Sigmoid colon (tissue), 7 donors: ENCODE results near the gene RPS6KL1. TPM values are rescaled to one million over a fixed set of nuclear protein-coding genes. Genes with fewer than 3 reads are reported as not detected.

Experiments used
- DNase-seq: peaks from one replicate; pipeline ENCODE4 v3.0.0-alpha.2; 2019
- H3K27ac ChIP-seq, 4 donors: fragments of 200-600 bp; sonication (generic); one replicate each; pipeline ENCODE4 v1.5.1; 2016 to 2019; ENCODE audit warnings: mild to moderate bottlenecking in 1 of 4
- H3K27me3 ChIP-seq, 3 donors: fragments of 200-600 bp; sonication (generic); one replicate each; pipeline ENCODE4 v1.5.1; 2019; ENCODE audit warnings: mild to moderate bottlenecking in 1 of 3
- H3K36me3 ChIP-seq, 4 donors: fragments of 200-600 bp; sonication (generic); one replicate each; pipeline ENCODE4 v1.5.1; 2016 to 2019
- H3K4me1 ChIP-seq, 4 donors: fragments of 200-600 bp; sonication (generic); one replicate each; pipeline ENCODE4 v1.5.1; 2017 to 2019
- H3K4me3 ChIP-seq, 4 donors: fragments of 200-600 bp; sonication (generic); one replicate each; pipeline ENCODE4 v1.5.1; 2017 to 2019; ENCODE audit warnings: mild to moderate bottlenecking in 2 of 4, moderate library complexity in 1 of 4
- H3K9me3 ChIP-seq, 4 donors: fragments of 200-600 bp in 3 of 4; sonication (generic) in 3 of 4; one replicate each; pipeline versions ENCODE4 v1.5.1 to v1.6.1; 2013 to 2019
- EP300 ChIP-seq, 4 donors: sonication (generic); formaldehyde crosslinking; IDR thresholded peaks; one replicate each; pipeline ENCODE4 v1.6.1; 2017; ENCODE audit warnings: antibody characterized with exemption in 4 of 4
- POLR2A ChIP-seq, 2 donors: fragments of 450-650 bp; IDR thresholded peaks; one replicate each; pipeline ENCODE4 v1.6.1; 2016; ENCODE audit warnings: antibody characterized with exemption in 2 of 2, mild to moderate bottlenecking in 2 of 2, moderate library complexity in 2 of 2
- POLR2AphosphoS5 ChIP-seq, 4 donors: sonication (generic); formaldehyde crosslinking; IDR thresholded peaks; one replicate each; pipeline ENCODE4 v1.6.1; 2017; ENCODE audit warnings: antibody characterized with exemption in 4 of 4
- WGBS, 2 donors: extraction: QIAGEN DNeasy Blood & Tissue Kit; methylation state at CpG; one replicate each; pipeline ENCODE4 v1.1.7; 2013; 5-methylcytosine and 5-hydroxymethylcytosine counted together
- intact Hi-C: fragments of 100-400 bp; cut with DNase I; formaldehyde crosslinking; loops from one replicate; pipeline ENCODE4 v1.15.1; 2023
- polyA plus RNA-seq, 3 donors: library from polyadenylated mRNA; stranded (reverse); fragments of 200-250 nt; gene quantifications; one replicate each; pipeline ENCODE4 v1.2.3, GENCODE V29; 2013
- total RNA-seq, 4 donors: library from RNA; depleted of rRNA; stranded (reverse); fragments of >200 nt; gene quantifications; one replicate each; pipeline ENCODE4 v1.1.0, GENCODE V29; 2016
- TF ChIP-seq, protein P1 (sequence below), 4 experiments: fragments of 450-650 bp in 3 of 4; fragments of 200-600 bp in 1 of 4; IDR thresholded peaks; one replicate each; pipeline ENCODE4 v1.5.1; 2016 to 2019; ENCODE audit warnings: antibody characterized with exemption in 4 of 4, mild to moderate bottlenecking in 3 of 4, moderate library complexity in 2 of 4
- donor health status: healthy with polysubstance abuse.
- donor health status: Bipolar disorder and iron deficiency.
- donor health status: healthy.

The RPS6KL1 gene
- total and polyA plus RNA-seq, 7 donors, result 1.8 to 11.1 (median 4.6) TPM

DNA sequence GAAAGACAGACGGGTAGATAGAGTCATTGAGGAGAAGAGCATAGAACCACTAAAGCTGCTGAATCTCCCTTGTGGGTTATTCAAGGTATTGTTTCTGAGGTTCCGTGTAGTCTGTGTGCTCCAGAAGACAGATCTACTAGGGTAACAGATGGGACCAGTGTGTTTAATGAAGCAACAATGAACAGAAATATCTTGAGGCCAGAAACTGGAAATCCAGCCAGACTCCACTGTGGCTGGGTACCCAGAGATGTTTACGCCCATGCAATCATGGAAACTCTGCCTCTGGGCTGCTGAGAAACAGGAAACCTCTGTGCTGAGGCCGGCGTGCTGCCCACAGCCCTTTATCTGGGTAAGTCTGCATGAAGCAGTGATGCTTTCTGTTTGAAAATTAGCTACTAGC is 55.4 kb downstream of the RPS6KL1 start:
- H3K36me3 ChIP-seq, result no peaks in the 10 kb centered on the region
- no peaks in the 10 kb centered on the region for H3K9me3 ChIP-seq
- H3K27ac ChIP-seq, result peak overlapping the region in 1 of 4 donors; percentile 23
- H3K27me3 ChIP-seq, result no peaks in the 10 kb centered on the region
- intact Hi-C loops, result no loop called here
- no peak overlapping the region for H3K4me3 ChIP-seq
- no peaks in the 10 kb centered on the region for H3K4me1 ChIP-seq
- WGBS, 2 donors, result 35 to 60% methylated on average over 5 of the region's 5 CpGs
- TF ChIP-seq, protein P1, sequence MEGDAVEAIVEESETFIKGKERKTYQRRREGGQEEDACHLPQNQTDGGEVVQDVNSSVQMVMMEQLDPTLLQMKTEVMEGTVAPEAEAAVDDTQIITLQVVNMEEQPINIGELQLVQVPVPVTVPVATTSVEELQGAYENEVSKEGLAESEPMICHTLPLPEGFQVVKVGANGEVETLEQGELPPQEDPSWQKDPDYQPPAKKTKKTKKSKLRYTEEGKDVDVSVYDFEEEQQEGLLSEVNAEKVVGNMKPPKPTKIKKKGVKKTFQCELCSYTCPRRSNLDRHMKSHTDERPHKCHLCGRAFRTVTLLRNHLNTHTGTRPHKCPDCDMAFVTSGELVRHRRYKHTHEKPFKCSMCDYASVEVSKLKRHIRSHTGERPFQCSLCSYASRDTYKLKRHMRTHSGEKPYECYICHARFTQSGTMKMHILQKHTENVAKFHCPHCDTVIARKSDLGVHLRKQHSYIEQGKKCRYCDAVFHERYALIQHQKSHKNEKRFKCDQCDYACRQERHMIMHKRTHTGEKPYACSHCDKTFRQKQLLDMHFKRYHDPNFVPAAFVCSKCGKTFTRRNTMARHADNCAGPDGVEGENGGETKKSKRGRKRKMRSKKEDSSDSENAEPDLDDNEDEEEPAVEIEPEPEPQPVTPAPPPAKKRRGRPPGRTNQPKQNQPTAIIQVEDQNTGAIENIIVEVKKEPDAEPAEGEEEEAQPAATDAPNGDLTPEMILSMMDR (IDR thresholded peaks at IDR 0.05), result no peak
- TF ChIP-seq EP300 (IDR thresholded peaks at IDR 0.05) (no peak), POLR2AphosphoS5 (IDR thresholded peaks at IDR 0.05) (peak in 1 of 4 donors; percentile 7)
- DNase-seq, result peak; percentile 71

- H3K27ac ChIP-seq, result peak overlapping the region in 2 of 4 donors; percentile 8 to 23
- intact Hi-C loops, result no loop called here
These were observed 56.2 kb downstream of the RPS6KL1 start for GRCh38 chr14:74866708-74867389.

DNA sequence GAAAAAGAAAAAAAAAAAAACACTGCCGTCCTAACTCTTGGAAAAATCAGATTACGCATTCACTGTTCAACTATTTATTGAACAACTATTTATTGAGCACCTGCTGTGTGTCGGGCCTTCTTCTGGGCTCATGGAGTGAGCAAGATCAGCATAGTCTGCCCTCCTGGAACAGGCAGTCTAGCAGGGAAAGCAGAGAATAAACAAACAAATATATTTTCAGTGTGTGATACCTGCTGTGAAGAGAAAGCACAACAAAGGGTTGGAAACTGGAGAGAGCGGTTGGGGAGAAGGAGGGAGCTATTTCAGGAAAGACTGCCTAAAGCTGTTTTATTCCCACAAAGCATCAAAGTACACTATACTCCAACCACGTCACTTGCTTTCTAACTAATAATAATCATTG is 57.9 kb downstream of the RPS6KL1 start:
- intact Hi-C loops, result no loop called here
- H3K27ac ChIP-seq, result no peak overlapping the region
- no peaks in the 10 kb centered on the region for H3K36me3 ChIP-seq
- WGBS, 2 donors, result 90 to 92% methylated on average over 5 of the region's 5 CpGs
- DNase-seq, result no peak
- peaks cover 0 to 10% (median 7%) of the 10 kb centered on the region in 4 donors for H3K4me1 ChIP-seq
- H3K9me3 ChIP-seq, result no peaks in the 10 kb centered on the region
- H3K27me3 ChIP-seq, result no peaks in the 10 kb centered on the region
- TF ChIP-seq, protein P1 (IDR thresholded peaks at IDR 0.05), result no peak
- TF ChIP-seq EP300 (IDR thresholded peaks at IDR 0.05) (no peak), POLR2AphosphoS5 (IDR thresholded peaks at IDR 0.05) (no peak), POLR2A (IDR thresholded peaks at IDR 0.05) (no peak)
- H3K4me3 ChIP-seq, result no peak overlapping the region

More at GRCh38 chr14:74866708-74867389, 56.2 kb downstream of the RPS6KL1 start:
- TF ChIP-seq, protein P1 (IDR thresholded peaks at IDR 0.05), result no peak
- TF ChIP-seq POLR2AphosphoS5 (IDR thresholded peaks at IDR 0.05) (no peak), EP300 (IDR thresholded peaks at IDR 0.05) (no peak), POLR2A (IDR thresholded peaks at IDR 0.05) (no peak)
- WGBS, 2 donors, result 73 to 80% methylated on average over 3 of the region's 3 CpGs
- H3K9me3 ChIP-seq, result no peaks in the 10 kb centered on the region
- H3K4me3 ChIP-seq, result no peak overlapping the region
- H3K4me1 ChIP-seq, result no peaks in the 10 kb centered on the region
- no peaks in the 10 kb centered on the region for H3K27me3 ChIP-seq
- no peak for DNase-seq
- H3K36me3 ChIP-seq, result no peaks in the 10 kb centered on the region

DNA sequence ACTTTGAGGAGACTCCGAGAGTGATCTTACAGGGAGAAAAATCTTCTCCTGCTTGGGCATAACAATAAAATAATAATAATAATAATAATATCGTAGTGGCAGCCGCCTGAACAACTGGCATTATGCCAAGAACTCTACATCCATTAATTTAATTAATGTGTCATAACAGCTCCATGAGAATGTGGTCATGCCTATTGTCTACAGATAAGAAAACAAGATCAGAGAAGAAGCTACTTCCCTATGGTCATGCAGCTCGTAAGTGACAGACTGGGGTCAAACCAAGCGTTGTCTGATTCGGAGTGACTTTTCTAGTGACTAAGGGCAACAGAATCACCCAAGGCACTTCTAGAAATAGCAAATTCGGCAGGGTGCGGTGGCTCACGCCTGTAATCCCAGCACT is 58.9 kb downstream of the RPS6KL1 start:
- no peak for TF ChIP-seq EP300 (IDR thresholded peaks at IDR 0.05)
- TF ChIP-seq POLR2AphosphoS5 (IDR thresholded peaks at IDR 0.05), result no peak
- TF ChIP-seq POLR2A (IDR thresholded peaks at IDR 0.05), result no peak
- TF ChIP-seq, protein P1 (IDR thresholded peaks at IDR 0.05), result no peak
- Histone ChIP-seq H3K36me3 (no peaks in the 10 kb centered on the region), H3K4me1 (peaks cover 0 to 10% (median 7%) of the 10 kb centered on the region in 4 donors), H3K9me3 (no peaks in the 10 kb centered on the region), H3K27ac (no peak overlapping the region), H3K27me3 (no peaks in the 10 kb centered on the region), H3K4me3 (no peak overlapping the region)
- no peak for DNase-seq
- intact Hi-C loops, result no loop called here
- WGBS, 2 donors, result 84 to 90% methylated on average over 9 of the region's 9 CpGs
